Trophoblast cell (in vitro differentiated cells and primary cell): ENCODE results near the gene IRAK3. TPM values are rescaled to one million over a fixed set of nuclear protein-coding genes. Genes with fewer than 3 reads are reported as not detected.

ENCODE experiments used
- DNase-seq, 2 donors: peaks; one replicate each; pipeline ENCODE4 v3.0.0-alpha.2; 2016
- H2AFZ ChIP-seq: 2 replicates; pipeline ENCODE4 v1.6.1; 2013; ENCODE audit warnings: low read length, moderate library complexity, mild to moderate bottlenecking; ENCODE audit not compliant: insufficient read depth, poor library complexity
- H2AK5ac ChIP-seq: 2 replicates; pipeline ENCODE4 v1.6.1; 2013; ENCODE audit warnings: mild to moderate bottlenecking, low read length
- H2BK120ac ChIP-seq: 2 replicates; pipeline ENCODE4 v1.6.1; 2013; ENCODE audit warnings: low read length, mild to moderate bottlenecking, moderate library complexity; ENCODE audit not compliant: insufficient read depth, poor library complexity
- H2BK12ac ChIP-seq: 2 replicates; pipeline ENCODE4 v1.6.1; 2013; ENCODE audit warnings: mild to moderate bottlenecking, low read length, moderate library complexity
- H2BK5ac ChIP-seq: 2 replicates; pipeline ENCODE4 v1.6.1; 2013; ENCODE audit warnings: low read length, low read depth, moderate library complexity, mild to moderate bottlenecking; ENCODE audit not compliant: poor library complexity
- H3K14ac ChIP-seq: 2 replicates; pipeline ENCODE4 v1.6.1; 2013; ENCODE audit warnings: mild to moderate bottlenecking, low read length
- H3K18ac ChIP-seq: 2 replicates; pipeline ENCODE4 v1.6.1; 2013; ENCODE audit warnings: mild to moderate bottlenecking, low read length
- H3K23ac ChIP-seq: 2 replicates; pipeline ENCODE4 v1.6.1; 2013; ENCODE audit warnings: low read length
- H3K27ac ChIP-seq: 2 replicates; pipeline ENCODE4 v1.5.1; 2013; ENCODE audit warnings: low read depth, mild to moderate bottlenecking, inconsistent platforms, low read length, moderate library complexity
- H3K27me3 ChIP-seq: 2 replicates; pipeline ENCODE4 v1.6.1; 2013; ENCODE audit warnings: inconsistent platforms, mild to moderate bottlenecking, low read length, moderate library complexity; ENCODE audit not compliant: insufficient read depth
- H3K36me3 ChIP-seq, 2 experiments: 1 replicate in 1 of 2; 2 replicates in 1 of 2; pipeline ENCODE4 v1.6.1; 2013; ENCODE audit warnings: low read length in 2 of 2, mild to moderate bottlenecking in 2 of 2, moderate library complexity in 1 of 2; ENCODE audit not compliant: insufficient read depth in 2 of 2, control insufficient read depth in 1 of 2
- H3K4ac ChIP-seq: 2 replicates; pipeline ENCODE4 v1.6.1; 2013; ENCODE audit warnings: low read depth, mild to moderate bottlenecking, low read length, moderate library complexity
- H3K4me1 ChIP-seq, 2 experiments: 1 replicate in 1 of 2; 2 replicates in 1 of 2; pipeline ENCODE4 v1.6.1; 2013; ENCODE audit warnings: low read length in 2 of 2, mild to moderate bottlenecking in 2 of 2, moderate library complexity in 1 of 2; ENCODE audit not compliant: insufficient read depth in 2 of 2, control insufficient read depth in 1 of 2
- H3K4me2 ChIP-seq: 2 replicates; pipeline ENCODE4 v1.6.1; 2013; ENCODE audit warnings: inconsistent platforms, mild to moderate bottlenecking, low read length, moderate library complexity
- H3K4me3 ChIP-seq: 2 replicates; pipeline ENCODE4 v1.5.1; 2013; ENCODE audit warnings: mild to moderate bottlenecking, low read depth, low read length, inconsistent platforms
- H3K79me1 ChIP-seq: one replicate; pipeline ENCODE4 v1.6.1; 2013; ENCODE audit warnings: low read length
- H3K79me2 ChIP-seq: 2 replicates; pipeline ENCODE4 v1.6.1; 2013; ENCODE audit warnings: low read length, mild to moderate bottlenecking; ENCODE audit not compliant: control insufficient read depth, insufficient read depth, poor library complexity
- H3K9ac ChIP-seq: 2 replicates; pipeline ENCODE4 v1.6.1; 2013; ENCODE audit warnings: mild to moderate bottlenecking, low read length
- H3K9me3 ChIP-seq: 2 replicates; pipeline ENCODE4 v1.6.1; 2013; ENCODE audit warnings: low read depth, mild to moderate bottlenecking, control low read depth, inconsistent platforms, low read length; ENCODE audit not compliant: insufficient read depth
- H4K12ac ChIP-seq: 2 replicates; pipeline ENCODE4 v1.6.1; 2013; ENCODE audit warnings: low read depth, mild to moderate bottlenecking, low read length, moderate library complexity
- H4K8ac ChIP-seq: 2 replicates; pipeline ENCODE4 v1.6.1; 2013; ENCODE audit warnings: low read depth, mild to moderate bottlenecking, low read length, moderate library complexity
- H4K91ac ChIP-seq: one replicate; pipeline ENCODE4 v1.6.1; 2013; ENCODE audit warnings: low read depth, mild to moderate bottlenecking, low read length, moderate library complexity
- WGBS: extraction: QIAGEN DNeasy Blood & Tissue Kit; methylation state at CpG from one replicate; pipeline ENCODE4 v1.1.7; 2013; ENCODE audit warnings: missing lambda C conversion rate; ENCODE audit not compliant: insufficient read length, insufficient coverage; ENCODE audit errors: extremely low coverage; 5-methylcytosine and 5-hydroxymethylcytosine counted together
- polyA plus RNA-seq: library from polyadenylated mRNA; stranded (reverse); fragments of 200-250 nt; gene quantifications from 2 replicates; pipeline ENCODE4 v1.2.3, GENCODE V29; 2013

IRAK3 gene, protein sequence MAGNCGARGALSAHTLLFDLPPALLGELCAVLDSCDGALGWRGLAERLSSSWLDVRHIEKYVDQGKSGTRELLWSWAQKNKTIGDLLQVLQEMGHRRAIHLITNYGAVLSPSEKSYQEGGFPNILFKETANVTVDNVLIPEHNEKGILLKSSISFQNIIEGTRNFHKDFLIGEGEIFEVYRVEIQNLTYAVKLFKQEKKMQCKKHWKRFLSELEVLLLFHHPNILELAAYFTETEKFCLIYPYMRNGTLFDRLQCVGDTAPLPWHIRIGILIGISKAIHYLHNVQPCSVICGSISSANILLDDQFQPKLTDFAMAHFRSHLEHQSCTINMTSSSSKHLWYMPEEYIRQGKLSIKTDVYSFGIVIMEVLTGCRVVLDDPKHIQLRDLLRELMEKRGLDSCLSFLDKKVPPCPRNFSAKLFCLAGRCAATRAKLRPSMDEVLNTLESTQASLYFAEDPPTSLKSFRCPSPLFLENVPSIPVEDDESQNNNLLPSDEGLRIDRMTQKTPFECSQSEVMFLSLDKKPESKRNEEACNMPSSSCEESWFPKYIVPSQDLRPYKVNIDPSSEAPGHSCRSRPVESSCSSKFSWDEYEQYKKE
- 0.18 and 0.21 TPM in 2 replicates for polyA plus RNA-seq

DNA sequence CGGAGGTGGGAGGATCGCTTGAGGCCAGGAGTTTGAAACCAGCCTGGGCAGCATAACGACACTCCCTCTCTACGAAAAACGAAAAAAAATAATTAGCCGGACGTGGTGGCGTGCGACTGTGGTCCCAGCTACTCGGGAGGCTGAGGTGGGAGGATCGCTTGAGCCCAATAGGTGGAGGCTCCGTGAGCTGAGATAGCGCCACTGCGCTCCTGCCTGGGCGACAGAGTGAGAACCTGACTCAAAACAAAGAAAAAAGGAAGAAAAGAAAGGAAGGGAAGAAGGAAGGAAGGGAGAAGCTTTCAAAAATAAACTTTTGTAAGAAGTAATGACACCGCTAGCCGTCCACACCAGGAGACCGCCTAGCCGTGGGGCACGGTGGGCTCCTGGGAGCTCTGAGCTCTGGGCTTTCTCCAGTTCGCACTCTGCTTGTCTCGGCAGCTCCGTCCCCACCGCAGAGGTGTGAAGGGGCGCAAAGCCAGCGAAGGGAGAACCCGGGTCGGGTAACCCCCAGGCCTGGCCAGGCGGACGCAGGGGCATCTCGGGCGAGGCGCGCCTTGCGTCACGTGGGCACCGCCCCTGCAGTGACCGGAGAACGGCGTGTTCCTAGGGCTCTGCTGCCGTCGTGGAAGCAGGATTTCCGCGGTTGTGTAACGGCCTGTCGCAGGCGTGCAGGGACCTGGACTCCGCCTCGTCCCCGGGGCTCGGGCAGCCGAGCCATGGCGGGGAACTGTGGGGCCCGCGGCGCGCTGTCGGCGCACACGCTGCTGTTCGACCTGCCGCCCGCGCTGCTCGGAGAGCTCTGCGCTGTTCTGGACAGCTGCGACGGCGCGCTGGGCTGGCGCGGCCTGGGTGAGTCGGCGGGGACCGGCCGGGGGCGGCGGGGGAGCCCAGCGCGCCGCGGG is at the start of gene IRAK3:
Gene IRAK3, plus strand, starts transcription at position 631 of the 902 bp plus-strand sequence. Its CDS starts 86 bp downstream, at position 717.
- H4K8ac ChIP-seq = peak within 1 kb of the TSS; percentile 10
- no peak within 1 kb of the TSS for H3K9ac ChIP-seq
- peak within 1 kb of the TSS; percentile 71 for H3K4me2 ChIP-seq
- H3K27ac ChIP-seq = no peak within 1 kb of the TSS
- peaks cover 18% of the 10 kb centered on the region for H3K27me3 ChIP-seq
- peaks cover 2% of the 10 kb centered on the region for H3K9me3 ChIP-seq
- no peak within 1 kb of the TSS for H3K4ac ChIP-seq
- no peak within 1 kb of the TSS for H2BK5ac ChIP-seq
- peak; percentile 39 to 54 for DNase-seq
- H3K79me2 ChIP-seq = no peaks in the 10 kb centered on the region
- peak within 1 kb of the TSS; percentile 64 for H3K4me3 ChIP-seq
- no peak within 1 kb of the TSS for H2BK120ac ChIP-seq
- no peak within 1 kb of the TSS for H4K91ac ChIP-seq
- H3K14ac ChIP-seq = no peak within 1 kb of the TSS
- no peak within 1 kb of the TSS for H3K18ac ChIP-seq
- peaks cover 2 to 8% of the 10 kb centered on the region in 2 experiments for H3K4me1 ChIP-seq
- H3K36me3 ChIP-seq = no peaks in the 10 kb centered on the region
- H2AFZ ChIP-seq = peak within 1 kb of the TSS; percentile 7
- WGBS = no CpG with 5 or more reads among the region's 82 CpGs
- no peaks in the 10 kb centered on the region for H3K79me1 ChIP-seq
- H2AK5ac ChIP-seq = no peak within 1 kb of the TSS
- no peak within 1 kb of the TSS for H4K12ac ChIP-seq
- H3K23ac ChIP-seq = no peak within 1 kb of the TSS
- no peak within 1 kb of the TSS for H2BK12ac ChIP-seq

DNA sequence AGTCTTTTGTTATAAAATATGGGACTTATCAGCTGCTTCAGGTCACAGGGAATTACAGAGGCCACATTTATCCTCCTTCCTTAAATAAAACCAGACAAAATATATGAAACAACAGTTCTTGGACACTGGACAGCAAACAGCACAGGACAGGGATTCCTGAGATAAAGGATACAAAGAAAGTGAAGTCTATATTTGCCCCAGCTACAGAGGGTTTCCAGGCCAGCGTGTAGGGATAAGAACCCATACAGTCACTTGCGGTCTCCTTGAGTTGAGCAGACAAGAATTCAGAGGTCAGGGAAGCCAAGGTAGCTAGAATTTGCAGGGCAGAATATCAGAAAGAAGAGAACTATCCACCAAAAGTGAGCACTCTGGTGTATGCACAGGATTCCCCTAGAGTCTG is 49.7 kb upstream of the IRAK3 start:
- Histone ChIP-seq H4K12ac (no peak overlapping the region), H2AFZ (no peak overlapping the region), H2AK5ac (no peak overlapping the region), H3K4me3 (no peak overlapping the region), H3K9ac (no peak overlapping the region), H3K4me1 (no peaks in the 10 kb centered on the region), H3K79me2 (no peaks in the 10 kb centered on the region), H4K8ac (no peak overlapping the region), H3K27me3 (no peaks in the 10 kb centered on the region), H2BK12ac (no peak overlapping the region), H3K4ac (no peak overlapping the region), H2BK120ac (no peak overlapping the region), H3K79me1 (no peaks in the 10 kb centered on the region), H3K18ac (no peak overlapping the region), H2BK5ac (no peak overlapping the region), H3K36me3 (peaks cover 4 to 9% of the 10 kb centered on the region in 2 experiments), H3K4me2 (no peak overlapping the region), H3K9me3 (no peaks in the 10 kb centered on the region), H3K23ac (no peak overlapping the region), H3K27ac (no peak overlapping the region), H4K91ac (no peak overlapping the region), H3K14ac (no peak overlapping the region)
- no peak for DNase-seq
- WGBS = no CpG with 5 or more reads among the region's 2 CpGs

DNA sequence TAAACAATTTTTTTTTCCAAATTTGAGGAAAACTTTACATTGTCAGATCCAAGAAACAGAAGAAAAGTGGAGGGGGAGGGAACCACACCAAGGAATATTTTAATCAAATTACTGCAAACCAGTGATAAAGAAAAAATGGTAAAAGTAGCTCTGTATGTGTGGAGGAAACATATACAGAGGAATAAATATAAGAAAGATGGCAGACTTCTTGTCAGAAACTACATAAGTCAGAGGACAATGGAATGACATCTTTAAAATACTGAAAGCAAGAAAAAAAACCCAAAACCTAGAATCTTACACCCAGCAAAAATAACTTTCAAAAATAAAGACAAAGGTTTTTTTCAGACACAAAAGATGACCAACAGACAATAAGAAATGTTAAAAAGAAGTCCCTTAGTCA is 48.3 kb upstream of the IRAK3 start:
- H3K4me1 ChIP-seq = no peaks in the 10 kb centered on the region
- H3K4me2 ChIP-seq = no peak overlapping the region
- H4K12ac ChIP-seq = no peak overlapping the region
- H3K9ac ChIP-seq = no peak overlapping the region
- no peaks in the 10 kb centered on the region for H3K27me3 ChIP-seq
- H3K9me3 ChIP-seq = no peaks in the 10 kb centered on the region
- H3K4me3 ChIP-seq = no peak overlapping the region
- H3K23ac ChIP-seq = no peak overlapping the region
- no peak overlapping the region for H4K91ac ChIP-seq
- H4K8ac ChIP-seq = no peak overlapping the region
- no peak overlapping the region for H3K18ac ChIP-seq
- no peaks in the 10 kb centered on the region for H3K79me1 ChIP-seq
- H2BK12ac ChIP-seq = no peak overlapping the region
- H3K27ac ChIP-seq = no peak overlapping the region
- no peak overlapping the region for H2BK120ac ChIP-seq
- no peak overlapping the region for H3K4ac ChIP-seq
- H2AFZ ChIP-seq = no peak overlapping the region
- peaks cover 4 to 9% of the 10 kb centered on the region in 2 experiments for H3K36me3 ChIP-seq
- no peak overlapping the region for H2AK5ac ChIP-seq
- no peak overlapping the region for H2BK5ac ChIP-seq
- H3K14ac ChIP-seq = no peak overlapping the region
- no peaks in the 10 kb centered on the region for H3K79me2 ChIP-seq
- DNase-seq = no peak

DNA sequence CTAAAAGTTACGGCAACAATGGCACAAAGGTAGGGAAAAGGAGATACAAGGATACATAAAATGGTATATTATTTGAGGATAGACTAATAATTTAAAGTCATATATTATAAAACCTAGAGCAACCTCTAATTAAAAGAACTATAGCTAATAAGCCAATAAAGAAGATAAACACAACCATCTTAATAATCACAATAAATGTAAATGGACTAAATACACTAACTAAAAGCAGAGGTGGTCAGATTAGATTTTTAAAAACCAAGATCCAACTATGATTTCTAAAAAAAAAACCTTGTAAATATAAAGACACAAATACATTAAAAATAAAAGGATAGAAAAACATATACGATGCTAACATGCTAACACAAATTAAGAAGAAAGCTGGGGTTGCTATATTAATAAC is 47.7 kb upstream of the IRAK3 start:
- no peak overlapping the region for H3K18ac ChIP-seq
- no peak overlapping the region for H2AK5ac ChIP-seq
- H2BK12ac ChIP-seq = no peak overlapping the region
- no peak overlapping the region for H3K4me3 ChIP-seq
- H3K27me3 ChIP-seq = no peaks in the 10 kb centered on the region
- no peak overlapping the region for H4K12ac ChIP-seq
- no peaks in the 10 kb centered on the region for H3K79me2 ChIP-seq
- H3K4me2 ChIP-seq = no peak overlapping the region
- no peaks in the 10 kb centered on the region for H3K79me1 ChIP-seq
- no peak overlapping the region for H3K9ac ChIP-seq
- H2AFZ ChIP-seq = no peak overlapping the region
- H2BK5ac ChIP-seq = no peak overlapping the region
- no peak overlapping the region for H2BK120ac ChIP-seq
- no peak overlapping the region for H3K4ac ChIP-seq
- no peak overlapping the region for H4K8ac ChIP-seq
- WGBS = no CpG with 5 or more reads among the region's 2 CpGs
- H3K27ac ChIP-seq = no peak overlapping the region
- no peak overlapping the region for H3K23ac ChIP-seq
- DNase-seq = no peak
- no peak overlapping the region for H4K91ac ChIP-seq
- H3K4me1 ChIP-seq = no peaks in the 10 kb centered on the region
- no peaks in the 10 kb centered on the region for H3K9me3 ChIP-seq
- peaks cover 4 to 9% of the 10 kb centered on the region in 2 experiments for H3K36me3 ChIP-seq
- H3K14ac ChIP-seq = no peak overlapping the region
